ENCODE results near the gene SPATA31E1.

GRCh38 chr9:87857141-87857947 is 25.3 kb upstream of the SPATA31E1 start:
- no peak for TF ChIP-seq CTCF (IDR thresholded peaks at IDR 0.05)
- no peak for TF ChIP-seq POLR2A (IDR thresholded peaks at IDR 0.05)

All from testis (tissue), 2 donors.